Measurements from ENCODE around the gene UCMA. TPM values are rescaled to one million over a fixed set of nuclear protein-coding genes. Genes with fewer than 3 reads are reported as not detected.

The UCMA gene
- total and polyA plus RNA-seq, 2 of the 4 experiments (the other 2 are of a cell fraction): not detected

- Histone ChIP-seq H3K4me3 (ENCODE audit: insufficient read depth, low read depth, low read length) (no peak overlapping the region), H2BK15ac (ENCODE audit: low read depth, low read length) (no peak overlapping the region), H3K14ac (replicated peaks; ENCODE audit: low read depth, low read length) (no peak overlapping the region), H2BK120ac (ENCODE audit: low read depth, low read length) (no peak overlapping the region), H3K56ac (ENCODE audit: extremely low read depth, insufficient read depth, low read length) (no peak overlapping the region), H2BK5ac (ENCODE audit: low read depth, low read length, poor library complexity, severe bottlenecking) (no peak overlapping the region), H3K36me3 (ENCODE audit: control insufficient read depth, insufficient read depth, low read length) (peaks cover 2% of the 10 kb centered on the region; the same call in 1 of the 2 replicates), H3K9me1 (ENCODE audit: insufficient read depth, low read length) (no peaks in the 10 kb centered on the region), H3K4me1 (ENCODE audit: control insufficient read depth, insufficient read depth, low read length) (no peaks in the 10 kb centered on the region), H4K8ac (ENCODE audit: low read depth in 2 of 2, low read length in 2 of 2) (no peak overlapping the region), H3K27ac (ENCODE audit: insufficient read depth, low read length) (no peak overlapping the region), H3K79me1 (ENCODE audit: low read depth in 1 of 2, low read length in 2 of 2) (no peaks in the 10 kb centered on the region), H3K27me3 (ENCODE audit: control insufficient read depth, insufficient read depth, low read length) (no peaks in the 10 kb centered on the region), H4K20me1 (ENCODE audit: insufficient read depth, low read length) (no peaks in the 10 kb centered on the region), H4K5ac (ENCODE audit: low read depth, low read length) (no peak overlapping the region), H3K9me3 (ENCODE audit: control insufficient read depth, insufficient read depth, low read length) (no peaks in the 10 kb centered on the region), H3K18ac (ENCODE audit: low read depth, low read length) (no peak overlapping the region), H3K9ac (ENCODE audit: low read depth, low read length) (no peak overlapping the region), H2AK5ac (ENCODE audit: low read depth, low read length) (no peak overlapping the region), H3K4me2 (ENCODE audit: low read depth, low read length) (no peak overlapping the region), H3K23ac (ENCODE audit: low read depth, low read length) (no peak overlapping the region), H2AFZ (replicated peaks; ENCODE audit: low read length, poor library complexity) (no peak overlapping the region), H2BK20ac (ENCODE audit: low read depth, low read length) (no peak overlapping the region), H3K4ac (ENCODE audit: low read depth, low read length) (no peak overlapping the region), H4K91ac (ENCODE audit: insufficient read depth, low read depth, low read length) (no peak overlapping the region), H2AK9ac (replicated peaks; ENCODE audit: low read depth, low read length, poor library complexity) (no peak overlapping the region)
- dilution Hi-C loops (cut with HindIII; ENCODE audit: low sequenced_read_pairs, unreplicated experiment): no loop called here
- intact Hi-C loops (cut with micrococcal nuclease): loop anchor here (1.0 to 2.0 kb wide), 2 partner anchors 70 to 96 kb away; no protein-coding TSS in a partner anchor
- ChIA-PET POLR2A (ENCODE audit: unreplicated experiment) (no interaction called here), CTCF (interaction anchor here (0.6 to 1.3 kb wide), 8 partner anchors 9 to 553 kb away, joined by 3 to 8 read pairs (median 4); no protein-coding TSS in a partner anchor)
- ATAC-seq (ENCODE audit: low read depth) (peak; percentile 65; the same call in 1 of the 2 replicates), DNase-seq (peak; percentile 61)
- no CpG with 5 or more reads among the region's 5 CpGs for WGBS, 2 experiments (ENCODE audit: extremely low coverage in 2 of 2, insufficient read length in 1 of 2)
- no TSS peak for BruUV-seq (replicated peaks)
- in situ Hi-C loops (cut with MboI; ENCODE audit: low sequenced_read_pairs): loop anchor here (10.0 kb wide), 1 partner anchor 98 kb away; the partner anchor contains the start of gene PHYH
- TF ChIP-seq USF2 (IDR thresholded peaks at IDR 0.05; ENCODE audit: low read depth, low read length): no peak
- no peak for TF ChIP-seq MXI1 (IDR thresholded peaks at IDR 0.05; ENCODE audit: borderline replicate concordance, low read depth, low read length)
- TF ChIP-seq POLR2A (IDR thresholded peaks at IDR 0.05; ENCODE audit: low read depth, low read length): no peak
- no peak for TF ChIP-seq CEBPB (IDR thresholded peaks at IDR 0.05; ENCODE audit: low read depth, low read length)
- TF ChIP-seq ELK1 (IDR thresholded peaks at IDR 0.05; ENCODE audit: borderline replicate concordance, low read depth, low read length): no peak
- peak; percentile 42; the same call in 1 of the 2 replicates for TF ChIP-seq SMC3 (IDR thresholded peaks at IDR 0.05; ENCODE audit: low read depth, low read length)
- no peak for TF ChIP-seq FOS (IDR thresholded peaks at IDR 0.05; ENCODE audit: low read depth, low read length)
- TF ChIP-seq NFE2L2 (IDR thresholded peaks at IDR 0.05; ENCODE audit: low read depth, low read length): no peak
- no peak for TF ChIP-seq RCOR1 (IDR thresholded peaks at IDR 0.05; ENCODE audit: insufficient replicate concordance, low read length)
- TF ChIP-seq RFX5 (IDR thresholded peaks at IDR 0.05; ENCODE audit: low read depth, low read length): no peak
- TF ChIP-seq MAFK (IDR thresholded peaks at IDR 0.05; ENCODE audit: low read depth, low read length): no peak
- no peak for TF ChIP-seq MAZ (IDR thresholded peaks at IDR 0.05; ENCODE audit: borderline replicate concordance, low read depth, low read length)
- no peak for TF ChIP-seq BHLHE40 (IDR thresholded peaks at IDR 0.05; ENCODE audit: low read depth, low read length)
- TF ChIP-seq CHD1 (IDR thresholded peaks at IDR 0.05; ENCODE audit: low read depth, low read length): no peak
- TF ChIP-seq RAD21 (IDR thresholded peaks at IDR 0.05; ENCODE audit: low read length): peak; percentile 39
These were observed 27.4 kb downstream of the UCMA start for GRCh38 chr10:13206546-13207443.
